ENCODE results near the gene NXPH4. TPM values are rescaled to one million over a fixed set of nuclear protein-coding genes. Genes with fewer than 3 reads are reported as not detected.

Gene NXPH4
- total RNA-seq, 2 experiments from 2014 or later = 0.41 to 0.45 TPM

GRCh38 chr12:57268264-57268663 is 51.7 kb downstream of the NXPH4 start:
- ATAC-seq (peak; percentile 69), DNase-seq (peak; percentile 36)
- peaks cover 21% of the 10 kb centered on the region for H3K36me3 Mint-ChIP-seq (ENCODE audit: low read depth)
- ChIA-PET POLR2A (no interaction called here), CTCF (interaction anchor here (0.6 to 1.3 kb wide), 3 partner anchors 9 to 22 kb away, joined by 3 read pairs; no protein-coding TSS in a partner anchor)
- no peaks in the 10 kb centered on the region for H3K27me3 Mint-ChIP-seq
- H3K4me1 Mint-ChIP-seq (ENCODE audit: low read depth) = peaks cover 13% of the 10 kb centered on the region
- H3K9me3 Mint-ChIP-seq = no peaks in the 10 kb centered on the region
- peak overlapping the region; percentile 68 for H3K27ac Mint-ChIP-seq
- intact Hi-C loops (cut with micrococcal nuclease) = no loop called here
- TF ChIP-seq, protein P1, sequence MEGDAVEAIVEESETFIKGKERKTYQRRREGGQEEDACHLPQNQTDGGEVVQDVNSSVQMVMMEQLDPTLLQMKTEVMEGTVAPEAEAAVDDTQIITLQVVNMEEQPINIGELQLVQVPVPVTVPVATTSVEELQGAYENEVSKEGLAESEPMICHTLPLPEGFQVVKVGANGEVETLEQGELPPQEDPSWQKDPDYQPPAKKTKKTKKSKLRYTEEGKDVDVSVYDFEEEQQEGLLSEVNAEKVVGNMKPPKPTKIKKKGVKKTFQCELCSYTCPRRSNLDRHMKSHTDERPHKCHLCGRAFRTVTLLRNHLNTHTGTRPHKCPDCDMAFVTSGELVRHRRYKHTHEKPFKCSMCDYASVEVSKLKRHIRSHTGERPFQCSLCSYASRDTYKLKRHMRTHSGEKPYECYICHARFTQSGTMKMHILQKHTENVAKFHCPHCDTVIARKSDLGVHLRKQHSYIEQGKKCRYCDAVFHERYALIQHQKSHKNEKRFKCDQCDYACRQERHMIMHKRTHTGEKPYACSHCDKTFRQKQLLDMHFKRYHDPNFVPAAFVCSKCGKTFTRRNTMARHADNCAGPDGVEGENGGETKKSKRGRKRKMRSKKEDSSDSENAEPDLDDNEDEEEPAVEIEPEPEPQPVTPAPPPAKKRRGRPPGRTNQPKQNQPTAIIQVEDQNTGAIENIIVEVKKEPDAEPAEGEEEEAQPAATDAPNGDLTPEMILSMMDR (IDR thresholded peaks at IDR 0.05) = no peak
- no peak overlapping the region for H3K4me3 Mint-ChIP-seq

- Mint-ChIP-seq H3K27me3 (no peaks in the 10 kb centered on the region), H3K9me3 (no peaks in the 10 kb centered on the region), H3K36me3 (ENCODE audit: low read depth) (peaks cover 28% of the 10 kb centered on the region), H3K27ac (no peak overlapping the region), H3K4me1 (ENCODE audit: low read depth) (peaks cover 14% of the 10 kb centered on the region), H3K4me3 (no peak overlapping the region)
- DNase-seq (no peak), ATAC-seq (no peak)
- ChIA-PET POLR2A (interaction anchor here (0.6 to 0.7 kb wide), 2 partner anchors 177 to 267 kb away, joined by 3 read pairs; no protein-coding TSS in a partner anchor), CTCF (interaction anchor here (0.9 to 2.2 kb wide), 5 partner anchors 28 to 191 kb away, joined by 3 to 9 read pairs (median 4); partner anchors contain the start of gene GLI1)
- TF ChIP-seq, protein P1 (IDR thresholded peaks at IDR 0.05) = no peak
- intact Hi-C loops (cut with micrococcal nuclease) = no loop called here
Observed at GRCh38 chr12:57270966-57271470, 54.4 kb downstream of the NXPH4 start.

- TF ChIP-seq, protein P1 (IDR thresholded peaks at IDR 0.05) = no peak
- Mint-ChIP-seq H3K9me3 (no peaks in the 10 kb centered on the region), H3K27ac (no peak overlapping the region), H3K27me3 (no peaks in the 10 kb centered on the region), H3K36me3 (ENCODE audit: low read depth) (peaks cover 29% of the 10 kb centered on the region), H3K4me1 (ENCODE audit: low read depth) (peaks cover 12% of the 10 kb centered on the region), H3K4me3 (no peak overlapping the region)
- ATAC-seq (no peak), DNase-seq (no peak)
- POLR2A ChIA-PET = interaction anchor here (1.0 kb wide), 1 partner anchor 10 kb away, joined by 3 read pairs; no protein-coding TSS in a partner anchor
- intact Hi-C loops (cut with micrococcal nuclease) = no loop called here
- CTCF ChIA-PET = interaction anchor here (0.8 to 2.5 kb wide), 6 partner anchors 9 to 186 kb away, joined by 3 to 7 read pairs (median 4); no protein-coding TSS in a partner anchor
Observed at GRCh38 chr12:57272337-57273151, 56.0 kb downstream of the NXPH4 start.

DNA sequence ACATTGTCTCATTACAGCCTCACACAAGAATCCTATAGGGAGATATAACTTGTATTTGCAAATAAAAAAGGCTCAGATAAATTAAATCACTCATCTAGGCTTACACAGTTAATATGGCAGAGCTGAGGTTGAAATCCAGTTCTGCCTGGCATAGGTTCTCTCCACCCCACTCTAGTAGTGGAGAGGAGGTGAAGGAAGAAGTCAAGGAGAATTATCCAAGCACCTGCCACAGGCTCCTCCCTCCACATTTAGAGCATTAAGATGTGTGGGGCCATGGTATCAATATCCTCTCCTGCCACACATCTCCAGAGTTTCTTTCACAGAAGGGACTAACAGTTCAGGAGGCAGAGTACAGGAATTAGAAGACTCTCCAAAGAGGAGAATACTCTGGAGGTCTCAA is 56.9 kb downstream of the NXPH4 start:
- H3K36me3 Mint-ChIP-seq (ENCODE audit: low read depth) = peaks cover 33% of the 10 kb centered on the region
- H3K27me3 Mint-ChIP-seq = no peaks in the 10 kb centered on the region
- no peak for DNase-seq
- H3K27ac Mint-ChIP-seq = no peak overlapping the region
- no peak overlapping the region for H3K4me3 Mint-ChIP-seq
- intact Hi-C loops (cut with micrococcal nuclease) = no loop called here
- no peak for ATAC-seq
- ChIA-PET POLR2A (interaction anchor here (1.0 kb wide), 1 partner anchor 9 kb away, joined by 3 read pairs; no protein-coding TSS in a partner anchor), CTCF (interaction anchor here (0.8 to 2.5 kb wide), 6 partner anchors 12 to 185 kb away, joined by 3 to 7 read pairs (median 4); no protein-coding TSS in a partner anchor)
- no peaks in the 10 kb centered on the region for H3K9me3 Mint-ChIP-seq
- TF ChIP-seq, protein P1 (IDR thresholded peaks at IDR 0.05) = no peak
- peaks cover 5% of the 10 kb centered on the region for H3K4me1 Mint-ChIP-seq (ENCODE audit: low read depth)

Small RNAs within 50 kb of the gene (microRNA-seq; reads per million reads assigned to microRNA genes)
- gene MIR1228 (ENCODE audit: borderline microRNAs expressed, borderline replicate concordance) = not detected

Other genes starting within 250 kb of the NXPH4 start
- 1 to 10 TPM; 5.1 to 5.5 TPM for gene ZBTB39, start 210.2 kb upstream of the NXPH4 start, total RNA-seq
- gene TAC3, start 200.3 kb upstream of the NXPH4 start, total RNA-seq = under 1 TPM; 0.34 to 0.54 TPM
- 1 to 10 TPM; 2.1 to 2.6 TPM for gene MYO1A, start 166.7 kb upstream of the NXPH4 start, total RNA-seq
- gene NEMP1, start 138.0 kb upstream of the NXPH4 start, total RNA-seq = 10 to 100 TPM; 76.1 to 80.6 TPM
- gene NAB2, start 127.7 kb upstream of the NXPH4 start, total RNA-seq = 10 to 100 TPM; 69.3 to 70.8 TPM
- 100 to 1,000 TPM; 207 to 209 TPM for gene STAT6, start 105.4 kb upstream of the NXPH4 start, total RNA-seq
- gene LRP1, start 88.3 kb upstream of the NXPH4 start, total RNA-seq = 1 to 10 TPM; 1.5 to 1.9 TPM
- gene LRP1-AS, start 69.2 kb upstream of the NXPH4 start, total RNA-seq = not detected
- 100 to 1,000 TPM; 480 to 529 TPM for gene SHMT2, start 12.9 kb downstream of the NXPH4 start, total RNA-seq
- gene STAC3, start 34.4 kb downstream of the NXPH4 start, total RNA-seq = 1 to 10 TPM; 1.7 to 2.1 TPM
- gene R3HDM2, start 214.2 kb downstream of the NXPH4 start, total RNA-seq = 10 to 100 TPM; 33.2 to 44.0 TPM
- gene INHBC, start 218.0 kb downstream of the NXPH4 start, total RNA-seq = under 1 TPM in 1 of 2 experiments, not detected in 1; 0.16 TPM
- gene INHBE, start 238.5 kb downstream of the NXPH4 start, total RNA-seq = 1 to 10 TPM; 1.7 to 2.3 TPM
- gene GLI1, start 243.0 kb downstream of the NXPH4 start, total RNA-seq = under 1 TPM; 0.20 to 0.83 TPM

Measured in activated CD8-positive, alpha-beta T cell treated with anti-CD3 and anti-CD28 coated beads for 36 hours (primary cell).